ENCODE data around the gene TREML2. TPM values are rescaled to one million over a fixed set of nuclear protein-coding genes. Genes with fewer than 3 reads are reported as not detected.
"Not testable (repeated sequence)": the region's sequence is repeated elsewhere in the genome, so short reads cannot be mapped to it uniquely, and the experiment has no call there.

The TREML2 gene
- not detected for polyA plus RNA-seq (2013, experiment 1 of 2)
- 0.06 TPM for polyA plus RNA-seq (2013, experiment 2 of 2)

- no peaks in the 10 kb centered on the region for H3K36me3 ChIP-seq (ENCODE audit: insufficient read depth, low read length)
- H3K4me1 ChIP-seq (ENCODE audit: insufficient read depth, low read length), result peaks cover 10% of the 10 kb centered on the region; the same call in 1 of the 2 replicates
- no peak within 1 kb of the TSS for H3K9ac ChIP-seq (ENCODE audit: low read depth, low read length)
- no peak within 1 kb of the TSS for H3K4me3 ChIP-seq (ENCODE audit: low read length)
- 81% methylated on average over 12 of the region's 12 CpGs for WGBS
- no peaks in the 10 kb centered on the region for H3K9me3 ChIP-seq (ENCODE audit: insufficient read depth, low read depth, low read length)
- no peaks in the 10 kb centered on the region; the same call in 1 of the 2 replicates for H3K27me3 ChIP-seq (ENCODE audit: insufficient read depth, low read length)
- no peak within 1 kb of the TSS for H3K27ac ChIP-seq (ENCODE audit: low read depth, low read length)
Measured at GRCh38 chr6:41200901-41201763, at the start of gene TREML2. TSS of gene TREML2 (minus strand) at chr6:41201149. CDS start at chr6:41201008, 141 bp downstream.

- no peak overlapping the region for H3K27ac ChIP-seq (ENCODE audit: low read depth, low read length)
- H3K9me3 ChIP-seq (ENCODE audit: insufficient read depth, low read depth, low read length), result no peaks in the 10 kb centered on the region
- H3K4me3 ChIP-seq (ENCODE audit: low read length), result no peak overlapping the region
- no peaks in the 10 kb centered on the region for H3K36me3 ChIP-seq (ENCODE audit: insufficient read depth, low read length)
- WGBS, result 88% methylated on average over 7 of the region's 7 CpGs
- H3K4me1 ChIP-seq (ENCODE audit: insufficient read depth, low read length), result no peaks in the 10 kb centered on the region
- no peaks in the 10 kb centered on the region for H3K27me3 ChIP-seq (ENCODE audit: insufficient read depth, low read length)
- H3K9ac ChIP-seq (ENCODE audit: low read depth, low read length), result no peak overlapping the region
Measured at GRCh38 chr6:41247882-41248705, 47.1 kb upstream of the TREML2 start.

- H3K4me1 ChIP-seq (ENCODE audit: insufficient read depth, low read length), result no peaks in the 10 kb centered on the region
- no peak overlapping the region for H3K4me3 ChIP-seq (ENCODE audit: low read length)
- H3K27ac ChIP-seq (ENCODE audit: low read depth, low read length), result no peak overlapping the region
- 74% methylated on average over 9 of the region's 9 CpGs for WGBS
- no peaks in the 10 kb centered on the region for H3K27me3 ChIP-seq (ENCODE audit: insufficient read depth, low read length)
- no peak overlapping the region for H3K9ac ChIP-seq (ENCODE audit: low read depth, low read length)
- no peaks in the 10 kb centered on the region for H3K9me3 ChIP-seq (ENCODE audit: insufficient read depth, low read depth, low read length)
- H3K36me3 ChIP-seq (ENCODE audit: insufficient read depth, low read length), result no peaks in the 10 kb centered on the region
Measured at GRCh38 chr6:41247288-41247865, 46.4 kb upstream of the TREML2 start.

GRCh38 chr6:41246529-41246928 lies 45.6 kb upstream of the TREML2 start:
- 100% methylated on average over 2 of the region's 4 CpGs for WGBS
- not testable (repeated sequence) for H3K36me3 ChIP-seq (ENCODE audit: insufficient read depth, low read length); H3K4me3 ChIP-seq (ENCODE audit: low read length); H3K27ac ChIP-seq (ENCODE audit: low read depth, low read length); H3K9ac ChIP-seq (ENCODE audit: low read depth, low read length); H3K27me3 ChIP-seq (ENCODE audit: insufficient read depth, low read length); H3K4me1 ChIP-seq (ENCODE audit: insufficient read depth, low read length); H3K9me3 ChIP-seq (ENCODE audit: insufficient read depth, low read depth, low read length)

- Histone ChIP-seq H3K4me1 (ENCODE audit: insufficient read depth, low read length) (peaks cover 3% of the 10 kb centered on the region; the same call in 1 of the 2 replicates), H3K9ac (ENCODE audit: low read depth, low read length) (peak overlapping the region; percentile 11; the same call in 1 of the 2 replicates), H3K27ac (ENCODE audit: low read depth, low read length) (no peak overlapping the region), H3K9me3 (ENCODE audit: insufficient read depth, low read depth, low read length) (no peaks in the 10 kb centered on the region), H3K4me3 (ENCODE audit: low read length) (peak overlapping the region; percentile 54), H3K27me3 (ENCODE audit: insufficient read depth, low read length) (peaks cover 24% of the 10 kb centered on the region), H3K36me3 (ENCODE audit: insufficient read depth, low read length) (no peaks in the 10 kb centered on the region)
- WGBS, result 5% methylated on average over 21 of the region's 22 CpGs
Measured at GRCh38 chr6:41239467-41240159, 38.7 kb upstream of the TREML2 start.

- no peak overlapping the region for H3K27ac ChIP-seq (ENCODE audit: low read depth, low read length)
- peaks cover 3% of the 10 kb centered on the region; the same call in 1 of the 2 replicates for H3K4me1 ChIP-seq (ENCODE audit: insufficient read depth, low read length)
- H3K4me3 ChIP-seq (ENCODE audit: low read length), result no peak overlapping the region
- no peak overlapping the region for H3K9ac ChIP-seq (ENCODE audit: low read depth, low read length)
- WGBS, result 82% methylated on average over 5 of the region's 5 CpGs
- H3K9me3 ChIP-seq (ENCODE audit: insufficient read depth, low read depth, low read length), result no peaks in the 10 kb centered on the region
- peaks cover 24% of the 10 kb centered on the region for H3K27me3 ChIP-seq (ENCODE audit: insufficient read depth, low read length)
- H3K36me3 ChIP-seq (ENCODE audit: insufficient read depth, low read length), result no peaks in the 10 kb centered on the region
Measured at GRCh38 chr6:41237128-41237527, 36.2 kb upstream of the TREML2 start.

GRCh38 chr6:41236276-41236675 lies 35.3 kb upstream of the TREML2 start:
- no peak overlapping the region for H3K27ac ChIP-seq (ENCODE audit: low read depth, low read length)
- no peaks in the 10 kb centered on the region for H3K9me3 ChIP-seq (ENCODE audit: insufficient read depth, low read depth, low read length)
- 92% methylated on average over 4 of the region's 4 CpGs for WGBS
- H3K9ac ChIP-seq (ENCODE audit: low read depth, low read length), result no peak overlapping the region
- no peak overlapping the region for H3K4me3 ChIP-seq (ENCODE audit: low read length)
- H3K36me3 ChIP-seq (ENCODE audit: insufficient read depth, low read length), result no peaks in the 10 kb centered on the region
- H3K4me1 ChIP-seq (ENCODE audit: insufficient read depth, low read length), result peaks cover 3% of the 10 kb centered on the region; the same call in 1 of the 2 replicates
- peaks cover 24% of the 10 kb centered on the region for H3K27me3 ChIP-seq (ENCODE audit: insufficient read depth, low read length)

GRCh38 chr6:41232667-41233066 lies 31.7 kb upstream of the TREML2 start:
- no peaks in the 10 kb centered on the region for H3K36me3 ChIP-seq (ENCODE audit: insufficient read depth, low read length)
- WGBS, result 96% methylated on average over 6 of the region's 6 CpGs
- H3K4me3 ChIP-seq (ENCODE audit: low read length), result no peak overlapping the region
- H3K9ac ChIP-seq (ENCODE audit: low read depth, low read length), result no peak overlapping the region
- no peaks in the 10 kb centered on the region for H3K9me3 ChIP-seq (ENCODE audit: insufficient read depth, low read depth, low read length)
- H3K4me1 ChIP-seq (ENCODE audit: insufficient read depth, low read length), result no peaks in the 10 kb centered on the region
- peaks cover under 1% of the 10 kb centered on the region; the same call in 1 of the 2 replicates for H3K27me3 ChIP-seq (ENCODE audit: insufficient read depth, low read length)
- no peak overlapping the region for H3K27ac ChIP-seq (ENCODE audit: low read depth, low read length)

- Histone ChIP-seq H3K27ac (ENCODE audit: low read depth, low read length) (no peak overlapping the region), H3K9ac (ENCODE audit: low read depth, low read length) (no peak overlapping the region), H3K27me3 (ENCODE audit: insufficient read depth, low read length) (no peaks in the 10 kb centered on the region), H3K4me1 (ENCODE audit: insufficient read depth, low read length) (no peaks in the 10 kb centered on the region), H3K9me3 (ENCODE audit: insufficient read depth, low read depth, low read length) (no peaks in the 10 kb centered on the region), H3K36me3 (ENCODE audit: insufficient read depth, low read length) (no peaks in the 10 kb centered on the region), H3K4me3 (ENCODE audit: low read length) (no peak overlapping the region)
- 84% methylated on average over 5 of the region's 5 CpGs for WGBS
Measured at GRCh38 chr6:41231246-41231645, 30.3 kb upstream of the TREML2 start.

GRCh38 chr6:41229721-41230120 lies 28.8 kb upstream of the TREML2 start:
- Histone ChIP-seq H3K9me3 (ENCODE audit: insufficient read depth, low read depth, low read length) (no peaks in the 10 kb centered on the region), H3K27me3 (ENCODE audit: insufficient read depth, low read length) (peaks cover 4% of the 10 kb centered on the region; the same call in 1 of the 2 replicates), H3K4me3 (ENCODE audit: low read length) (no peak overlapping the region), H3K4me1 (ENCODE audit: insufficient read depth, low read length) (no peaks in the 10 kb centered on the region), H3K36me3 (ENCODE audit: insufficient read depth, low read length) (no peaks in the 10 kb centered on the region), H3K9ac (ENCODE audit: low read depth, low read length) (no peak overlapping the region), H3K27ac (ENCODE audit: low read depth, low read length) (no peak overlapping the region)
- WGBS, result 88% methylated on average over 4 of the region's 4 CpGs
